Measurements from ENCODE around the gene MEG3. TPM values are rescaled to one million over a fixed set of nuclear protein-coding genes. Genes with fewer than 3 reads are reported as not detected.

The MEG3 gene
- total RNA-seq, 4 donors from 2014 or later: 34.9 to 169 (median 117) TPM

GRCh38 chr14:100788942-100789341 lies 37.0 kb upstream of the MEG3 start:
- TF ChIP-seq CTCF (IDR thresholded peaks at IDR 0.05): no peak
- ATAC-seq (ENCODE audit: low FRiP score) (no peak), DNase-seq (ENCODE audit: low spot score) (no peak)

GRCh38 chr14:100789460-100790417 lies 36.2 kb upstream of the MEG3 start:
- TF ChIP-seq CTCF (IDR thresholded peaks at IDR 0.05): no peak
- ATAC-seq (ENCODE audit: low FRiP score): no peak
- DNase-seq (ENCODE audit: low spot score): no peak

- DNase-seq (ENCODE audit: low spot score) (no peak), ATAC-seq (ENCODE audit: low FRiP score) (no peak)
- TF ChIP-seq CTCF (IDR thresholded peaks at IDR 0.05): no peak
Measured at GRCh38 chr14:100790502-100791347, 35.2 kb upstream of the MEG3 start.

- DNase-seq (ENCODE audit: low spot score) (no peak), ATAC-seq (ENCODE audit: low FRiP score) (no peak)
- no peak for TF ChIP-seq CTCF (IDR thresholded peaks at IDR 0.05)
Measured at GRCh38 chr14:100791348-100791735, 34.6 kb upstream of the MEG3 start.

GRCh38 chr14:100791995-100792394 lies 33.9 kb upstream of the MEG3 start:
- no peak for TF ChIP-seq CTCF (IDR thresholded peaks at IDR 0.05)
- no peak for ATAC-seq (ENCODE audit: low FRiP score)
- no peak for DNase-seq (ENCODE audit: low spot score)

GRCh38 chr14:100796946-100797345 lies 29.0 kb upstream of the MEG3 start:
- no peak for ATAC-seq (ENCODE audit: low FRiP score)
- no peak for DNase-seq (ENCODE audit: low spot score)
- no peak for TF ChIP-seq CTCF (IDR thresholded peaks at IDR 0.05)

Measured in omental fat pad (tissue), 4 donors.